ENCODE results near the gene DIP2C.
"Not testable (repeated sequence)": the region's sequence is repeated elsewhere in the genome, so short reads cannot be mapped to it uniquely, and the experiment has no call there.

Gene DIP2C

DNA sequence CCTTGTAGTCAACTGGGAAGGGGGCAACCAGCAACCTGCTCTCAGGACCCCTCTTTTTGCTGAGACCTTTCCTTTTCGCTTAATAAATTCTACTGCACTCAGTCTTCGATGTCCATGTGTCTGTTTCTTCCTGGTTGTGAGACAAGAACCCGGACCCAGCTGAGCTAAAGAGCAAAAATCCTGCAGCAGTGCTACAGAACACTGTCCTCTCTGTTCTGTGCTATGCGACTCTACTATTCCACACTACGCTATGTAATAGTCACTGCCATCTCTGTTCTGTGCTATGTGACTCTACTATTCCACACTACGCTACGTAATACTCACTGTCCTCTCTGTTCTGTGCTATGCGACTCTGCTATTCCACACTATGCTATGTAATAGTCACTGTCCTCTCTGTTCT is 34.3 kb downstream of the DIP2C start:
- no peak for DNase-seq

DNA sequence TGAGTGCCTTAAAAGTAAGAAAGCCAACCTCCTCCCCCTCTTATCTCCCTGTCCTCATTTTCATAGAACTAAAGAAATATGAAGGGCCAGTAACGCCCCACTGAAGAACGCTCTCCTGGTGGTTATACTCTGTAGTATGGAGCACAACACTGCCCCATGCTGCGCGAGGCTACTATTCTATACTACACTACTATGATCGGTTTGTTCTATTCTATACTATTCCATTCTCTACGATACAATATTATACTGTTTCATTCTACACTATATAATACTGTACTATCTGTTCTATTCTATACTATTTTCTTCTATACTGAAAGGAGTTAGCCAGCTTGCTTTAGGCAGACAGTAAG is 34.8 kb downstream of the DIP2C start:
- no peak for DNase-seq

DNA sequence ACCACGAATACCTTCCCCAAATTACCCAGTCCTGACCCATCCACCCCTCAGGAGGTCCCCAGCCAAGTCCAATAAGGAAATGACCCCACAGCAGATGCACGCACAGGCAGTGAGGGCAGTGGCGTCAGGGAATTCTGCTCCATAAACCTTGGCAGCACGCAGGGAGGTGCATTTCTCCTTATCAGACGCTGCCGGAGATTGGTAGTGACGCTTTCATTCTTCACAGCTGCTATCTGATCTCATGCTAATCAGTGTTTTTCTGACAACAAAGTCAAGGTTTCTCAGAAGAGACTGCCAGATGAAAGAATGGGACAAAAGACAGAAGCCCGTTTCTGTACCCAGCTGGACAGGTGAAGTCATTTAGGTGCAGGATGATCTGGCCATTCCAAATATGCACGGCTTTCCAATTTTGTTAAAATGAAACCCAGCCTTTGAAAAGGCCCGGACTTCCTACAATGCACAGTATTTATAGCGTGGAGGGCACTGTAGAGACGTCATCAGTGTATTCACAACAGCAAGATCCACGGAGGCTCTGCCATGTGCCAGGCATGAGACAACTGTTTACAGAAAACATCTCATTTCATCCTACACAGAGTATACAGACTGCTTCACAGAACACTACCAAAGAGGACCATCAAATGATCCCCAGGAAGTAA is 35.3 kb downstream of the DIP2C start:
- DNase-seq: no peak

DNA sequence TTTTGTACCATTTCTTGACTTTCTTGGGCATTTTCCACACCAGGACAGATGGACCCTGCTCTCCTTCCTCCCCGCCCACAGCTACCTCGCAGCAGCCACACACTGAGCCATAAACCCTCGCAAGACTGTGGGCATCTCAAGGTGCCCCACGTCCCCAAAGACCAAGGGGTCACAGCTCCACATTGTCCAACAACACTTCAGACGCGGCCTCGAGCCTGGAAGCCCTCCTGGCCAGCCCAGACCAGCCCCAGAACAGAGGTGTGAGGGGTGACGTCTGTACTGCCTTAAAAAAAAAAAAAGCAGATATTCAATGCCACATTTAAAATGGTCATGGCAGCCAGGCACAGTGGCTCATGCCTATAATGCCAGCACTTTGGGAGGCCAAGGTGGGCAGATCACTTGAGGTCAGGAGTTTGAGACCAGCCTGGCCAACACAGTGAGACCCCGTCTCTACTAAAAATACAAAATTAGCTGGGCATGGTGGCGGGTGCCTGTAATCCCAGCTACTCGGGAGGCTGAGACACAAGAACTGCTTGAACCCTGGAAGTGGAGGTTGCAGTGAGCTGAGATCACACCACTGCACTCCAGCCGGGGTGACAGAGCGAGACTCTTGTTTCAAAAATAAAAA is 36.5 kb downstream of the DIP2C start:
- not testable (repeated sequence) for DNase-seq

GRCh38 chr10:652233-652632 is 37.2 kb downstream of the DIP2C start:
- DNase-seq: no peak

GRCh38 chr10:651692-652091 is 37.8 kb downstream of the DIP2C start:
- DNase-seq: no peak

DNA sequence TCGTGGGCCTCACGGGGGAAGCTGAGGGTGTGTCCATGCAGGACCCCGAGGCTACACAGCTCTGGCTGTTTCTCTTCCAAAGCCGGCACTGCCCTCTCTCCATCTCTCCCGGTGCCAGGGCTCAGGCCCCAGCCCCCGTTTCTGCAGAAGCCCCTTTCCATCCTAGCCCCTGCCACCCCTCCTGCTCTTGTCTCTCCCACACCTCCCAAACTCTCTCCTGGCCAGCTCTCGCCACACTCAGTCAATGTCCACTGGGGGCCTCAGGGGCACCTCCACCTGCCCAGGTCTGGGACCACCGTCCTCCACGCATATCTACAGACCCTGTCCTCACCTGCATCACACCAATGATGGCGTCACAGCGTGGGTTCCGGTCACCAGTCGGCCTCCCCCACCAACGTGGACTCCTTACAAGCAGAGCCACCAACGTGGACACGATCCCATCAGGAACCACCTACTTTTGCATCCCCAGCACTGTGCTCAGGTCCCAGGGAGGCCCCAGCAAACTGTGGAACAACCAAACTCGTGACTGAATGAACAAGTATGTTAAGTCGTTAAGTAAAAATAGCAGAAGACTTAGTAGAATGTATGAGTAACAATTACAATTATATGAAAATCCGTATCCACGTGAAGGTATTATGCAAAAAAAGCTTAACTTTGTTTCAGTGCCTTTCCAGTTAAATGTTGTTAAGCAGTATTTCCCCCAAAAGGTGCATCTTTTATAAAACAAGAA is 38.4 kb downstream of the DIP2C start:
- DNase-seq: no peak

- DNase-seq: no peak
Observed at GRCh38 chr10:650441-650851, 39.0 kb downstream of the DIP2C start.

GRCh38 chr10:649798-650440 is 39.5 kb downstream of the DIP2C start:
- no peak for DNase-seq

GRCh38 chr10:649445-649797 is 40.0 kb downstream of the DIP2C start:
- no peak for DNase-seq

GRCh38 chr10:647019-647418 is 42.4 kb downstream of the DIP2C start:
- not testable (repeated sequence) for DNase-seq

DNA sequence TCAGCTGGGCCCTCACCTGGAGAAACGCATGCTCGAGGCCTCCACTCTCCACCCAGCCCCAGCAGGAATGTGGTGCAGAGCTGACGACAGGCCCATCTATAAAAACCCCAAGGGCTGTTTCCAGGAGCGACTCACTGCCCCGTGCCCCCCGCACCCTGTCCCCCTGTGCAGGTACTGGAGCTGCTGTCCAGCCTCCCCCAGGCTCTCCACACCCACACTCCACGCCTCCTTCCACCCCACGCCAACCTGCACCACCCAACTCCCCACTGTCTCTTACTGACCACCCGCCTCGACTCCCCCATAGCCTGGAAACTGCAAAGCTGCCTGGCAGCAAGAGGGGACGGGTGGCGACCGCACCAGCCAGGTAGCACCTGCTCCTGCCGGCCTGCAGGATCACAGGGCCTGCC is 43.3 kb downstream of the DIP2C start:
- no peak for DNase-seq

DNA sequence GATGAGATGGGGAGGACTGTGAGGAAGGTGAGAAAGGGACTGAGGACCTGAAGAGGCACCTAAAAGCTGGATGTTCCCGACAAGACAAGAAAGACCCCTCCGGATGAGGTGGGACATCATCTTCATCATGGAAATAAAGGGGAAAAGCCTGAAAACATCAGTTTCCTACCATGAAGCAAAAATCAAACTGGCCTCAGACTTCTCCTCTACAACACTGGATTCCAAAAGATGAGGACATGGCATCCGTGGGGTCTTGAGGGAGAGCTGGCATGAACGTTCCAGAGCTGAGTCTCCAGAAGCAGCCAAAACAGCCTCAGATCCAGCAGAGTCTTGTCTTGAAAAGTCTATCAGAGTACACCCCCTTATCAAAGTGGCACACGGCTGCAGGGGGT is 44.5 kb downstream of the DIP2C start:
- DNase-seq: no peak

DNA sequence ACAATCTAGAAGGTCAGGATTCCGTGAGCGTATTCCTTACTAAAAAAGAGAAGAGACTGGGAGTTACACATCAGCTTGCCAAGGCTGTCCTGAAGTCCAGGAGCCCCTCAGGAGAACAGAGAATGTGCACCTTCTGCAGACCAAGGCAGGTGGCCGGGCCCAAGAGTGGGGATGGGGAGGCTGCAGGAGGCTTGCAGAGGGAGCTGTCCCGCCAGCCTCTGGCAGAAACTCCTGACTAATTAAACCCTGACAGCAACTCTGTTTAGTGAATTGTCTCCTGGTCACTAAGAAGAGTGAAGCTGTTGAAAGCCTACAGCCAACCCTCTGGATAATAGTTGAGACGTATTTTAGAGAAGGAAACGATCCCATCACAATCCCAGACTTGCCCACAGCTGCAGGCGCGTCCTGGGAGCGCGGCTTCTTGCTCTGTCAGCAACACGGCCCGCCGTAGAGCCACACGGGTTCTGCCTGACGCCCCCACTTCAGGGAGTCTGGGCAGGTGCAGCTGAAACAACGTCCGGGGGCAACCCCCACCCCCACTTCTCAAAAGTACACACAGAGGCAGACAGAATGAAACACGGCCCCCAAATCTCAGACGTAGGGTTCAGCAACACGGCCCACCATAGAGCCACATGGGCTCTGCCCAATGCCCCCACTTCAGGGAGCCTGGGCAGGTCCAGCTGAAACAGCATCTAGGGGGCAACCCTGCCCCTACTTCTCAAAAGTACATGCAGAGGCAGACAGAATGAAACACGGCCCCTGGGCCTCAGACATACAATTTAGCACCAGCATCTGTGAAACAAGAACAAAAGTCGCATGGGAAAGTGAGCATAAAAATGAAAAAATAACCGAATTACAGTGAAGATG is 45.2 kb downstream of the DIP2C start:
- no peak for DNase-seq

DNA sequence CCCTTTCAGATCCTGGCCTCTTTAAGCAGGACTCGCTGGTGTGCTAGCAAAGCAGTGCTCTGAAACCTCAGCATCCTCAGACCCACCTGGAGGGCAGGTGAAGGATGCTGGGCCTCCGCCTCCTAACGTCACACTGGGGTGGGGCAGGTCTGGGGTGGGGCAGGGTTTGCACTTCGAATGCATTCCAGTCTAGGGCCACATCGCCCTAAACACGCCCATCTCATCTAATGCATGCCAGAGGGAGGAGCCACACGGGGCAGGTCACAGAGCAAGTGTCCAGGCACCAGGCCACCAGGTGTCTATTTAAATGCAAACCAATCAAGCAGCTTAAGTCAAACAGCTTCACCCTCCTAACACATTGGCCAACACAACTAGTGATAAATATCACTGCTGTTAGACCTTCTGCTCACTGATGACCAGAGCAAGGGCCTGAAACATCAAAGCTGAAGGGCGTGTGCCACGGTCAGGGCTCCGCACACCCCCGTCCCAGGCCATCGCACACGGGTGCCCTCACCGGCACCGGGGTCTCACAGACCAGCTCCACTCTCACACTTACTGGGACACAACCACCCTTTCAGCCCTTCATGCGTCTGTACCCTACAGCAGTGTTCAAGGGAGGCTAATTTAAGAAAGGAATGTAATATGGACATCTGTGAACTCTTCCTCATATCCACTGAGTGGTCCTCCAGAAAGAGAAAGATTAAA is 47.1 kb downstream of the DIP2C start:
- DNase-seq: no peak

DNA sequence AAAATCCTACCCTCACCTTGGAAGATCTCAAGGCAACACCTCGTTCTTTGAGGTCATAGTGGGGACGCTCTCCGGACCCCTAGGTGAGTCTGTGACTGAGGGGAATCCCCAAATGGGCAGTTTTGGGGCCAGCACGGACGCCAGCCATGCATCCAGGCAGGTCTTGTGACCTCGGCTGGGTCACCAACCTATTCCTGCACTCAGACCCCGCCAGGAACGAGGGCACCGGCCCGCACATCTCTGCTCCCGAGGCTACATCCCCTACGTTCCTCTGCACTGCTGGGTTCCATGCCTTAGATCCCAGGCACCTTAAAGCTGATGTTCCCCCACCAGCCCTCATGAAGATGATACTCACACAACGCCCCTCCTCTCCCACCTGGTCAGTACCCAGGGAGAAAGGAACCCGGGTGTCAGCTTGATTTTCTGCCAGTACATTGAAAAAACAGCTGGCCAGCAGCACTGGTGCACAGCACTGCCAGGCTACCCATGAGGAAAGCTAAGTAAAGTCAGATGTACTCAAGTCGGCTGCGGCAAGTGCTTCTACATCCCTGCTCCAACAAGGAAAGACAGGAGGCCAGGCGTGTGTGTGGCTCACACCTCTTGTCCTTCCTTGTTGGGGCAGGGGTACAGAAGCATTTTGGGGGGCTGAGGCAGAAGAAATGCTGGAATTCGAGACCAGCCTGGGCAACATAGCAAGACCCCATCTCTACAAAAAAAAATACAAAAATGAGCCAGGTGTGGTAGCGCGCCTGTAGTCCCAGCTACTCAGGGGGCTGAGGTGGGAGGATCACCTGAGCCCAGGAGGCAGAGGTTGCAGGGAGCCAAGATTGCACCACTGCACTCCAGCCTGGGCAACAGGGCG is 48.1 kb downstream of the DIP2C start:
- no peak for DNase-seq

- no peak for DNase-seq
Observed at GRCh38 chr10:640673-641045, 48.8 kb downstream of the DIP2C start.

GRCh38 chr10:639751-640672 is 49.5 kb downstream of the DIP2C start:
- no peak for DNase-seq

DNA sequence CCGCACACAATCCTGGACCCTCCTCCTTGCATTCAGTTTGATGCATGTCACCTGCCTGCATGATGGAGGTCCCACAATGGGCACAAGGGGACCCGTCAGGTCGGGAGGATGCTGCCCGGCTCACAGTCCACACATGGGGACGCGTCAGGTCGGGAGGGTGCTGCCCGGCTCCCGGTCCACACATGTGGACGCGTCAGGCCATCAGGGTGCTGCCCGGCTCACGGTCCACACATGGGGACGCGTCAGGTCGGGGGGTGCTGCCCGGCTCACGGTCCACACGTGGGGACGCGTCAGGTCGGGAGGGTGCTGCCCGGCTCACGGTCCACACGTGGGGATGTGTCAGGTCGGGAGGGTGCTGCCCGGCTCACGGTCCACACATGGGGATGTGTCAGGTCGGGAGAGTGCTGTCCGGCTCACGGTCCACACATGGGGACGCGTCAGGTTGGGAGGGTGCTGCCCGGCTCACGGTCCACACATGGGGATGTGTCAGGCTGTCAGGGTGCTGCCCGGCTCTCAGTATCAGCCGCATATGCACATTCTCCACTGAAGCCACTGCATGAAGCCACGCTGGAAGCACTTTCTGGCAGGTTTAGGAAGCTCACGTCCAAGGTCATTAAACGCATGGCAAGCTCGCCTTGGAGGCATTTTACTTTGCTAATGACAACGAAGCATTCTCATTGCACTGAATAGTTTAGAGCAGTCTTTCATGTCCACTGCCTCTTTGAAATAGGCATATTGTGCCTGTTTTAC is 50.3 kb downstream of the DIP2C start:
- no peak for DNase-seq
